GM23338 (cell line): ENCODE measurements around the gene SLC22A14. TPM values are rescaled to one million over a fixed set of nuclear protein-coding genes. Genes with fewer than 3 reads are reported as not detected.

Experiments used
- ATAC-seq: fragments of 200-7000 bp; cut with Tn5 transposase; 3 replicates; pipeline ENCODE4 v1.9.1; 2020
- DNase-seq: peaks from one replicate; pipeline ENCODE4 v3.0.0-alpha.2; 2015; ENCODE audit warnings: low spot score
- H2AFZ ChIP-seq: fragments of 200-600 bp; sonication (generic); 2 replicates; pipeline ENCODE4 v1.8.0; 2016; ENCODE audit warnings: antibody characterized with exemption, mild to moderate bottlenecking, moderate library complexity
- H3F3A ChIP-seq: fragments of 200-600 bp; sonication (generic); replicated peaks from 2 replicates; pipeline ENCODE4 v1.8.0; 2017; ENCODE audit warnings: antibody characterized with exemption, mixed run types, low read depth
- H3K27ac ChIP-seq: fragments of 200-600 bp; sonication (generic); 2 replicates; pipeline ENCODE4 v1.6.1; 2016; ENCODE audit warnings: low read depth
- H3K27me3 ChIP-seq: fragments of 200-600 bp; sonication (generic); 2 replicates; pipeline ENCODE4 v1.8.0; 2016; ENCODE audit warnings: mild to moderate bottlenecking, mixed run types, moderate library complexity; ENCODE audit not compliant: insufficient read depth
- H3K36me3 ChIP-seq: fragments of 200-600 bp; sonication (generic); 2 replicates; pipeline ENCODE4 v1.8.0; 2016; ENCODE audit warnings: mild to moderate bottlenecking; ENCODE audit not compliant: insufficient read depth
- H3K4me1 ChIP-seq: fragments of 200-600 bp; sonication (generic); 2 replicates; pipeline ENCODE4 v1.8.0; 2016; ENCODE audit warnings: mild to moderate bottlenecking, moderate library complexity; ENCODE audit not compliant: insufficient read depth
- H3K4me2 ChIP-seq: fragments of 200-600 bp; sonication (generic); 2 replicates; pipeline ENCODE4 v1.7.1; 2017; ENCODE audit warnings: mixed run types
- H3K4me3 ChIP-seq: fragments of 200-600 bp; sonication (generic); 2 replicates; pipeline ENCODE4 v1.6.1; 2016; ENCODE audit warnings: mixed run types
- H3K79me2 ChIP-seq: fragments of 200-600 bp; sonication (generic); replicated peaks from 2 replicates; pipeline ENCODE4 v1.8.0; 2017; ENCODE audit warnings: mild to moderate bottlenecking; ENCODE audit not compliant: insufficient read depth
- H3K9me2 ChIP-seq: fragments of 200-600 bp; sonication (generic); 2 replicates; pipeline ENCODE4 v1.8.0; 2017; ENCODE audit not compliant: insufficient read depth
- H4K20me1 ChIP-seq: fragments of 200-600 bp; sonication (generic); replicated peaks from 2 replicates; pipeline ENCODE4 v1.8.0; 2017; ENCODE audit warnings: mild to moderate bottlenecking; ENCODE audit not compliant: insufficient read depth
- H3K27ac Mint-ChIP-seq: 2 replicates; pipeline ENCODE4 v1.8.0; 2020; ENCODE audit warnings: inconsistent platforms, mild to moderate bottlenecking, moderate library complexity, mixed read lengths
- H3K27me3 Mint-ChIP-seq: 3 replicates; pipeline ENCODE4 v1.8.0; 2022; ENCODE audit warnings: low read depth, mild to moderate bottlenecking, moderate library complexity, mixed read lengths, inconsistent platforms; ENCODE audit not compliant: insufficient read depth, poor library complexity
- H3K36me3 Mint-ChIP-seq: 3 replicates; pipeline ENCODE4 v1.8.0; 2021; ENCODE audit warnings: low read depth, mild to moderate bottlenecking, inconsistent platforms, moderate library complexity, mixed read lengths
- H3K4me1 Mint-ChIP-seq: 3 replicates; pipeline ENCODE4 v1.8.0; 2020; ENCODE audit warnings: mild to moderate bottlenecking, inconsistent platforms, mixed read lengths
- H3K4me3 Mint-ChIP-seq: 3 replicates; pipeline ENCODE4 v1.8.0; 2021; ENCODE audit warnings: moderate library complexity, mild to moderate bottlenecking, inconsistent platforms, mixed read lengths
- H3K9me3 Mint-ChIP-seq: 3 replicates; pipeline ENCODE4 v1.8.0; 2020; ENCODE audit warnings: moderate library complexity, mild to moderate bottlenecking, inconsistent platforms, mixed read lengths
- CTCF ChIP-seq, 2 experiments: fragments of 200-600 bp in 1 of 2; sonication (generic) in 1 of 2; conservative IDR thresholded peaks; 2 replicates each; pipeline versions ENCODE4 v1.5.1 to v1.6.1; 2016 to 2017; ENCODE audit warnings: antibody characterized with exemption in 2 of 2, low read depth in 2 of 2, mild to moderate bottlenecking in 2 of 2, moderate library complexity in 1 of 2
- EZH2 ChIP-seq: fragments of 200-600 bp; sonication (generic); IDR thresholded peaks from one replicate; pipeline ENCODE4 v1.8.0; 2017; ENCODE audit warnings: antibody characterized with exemption, mild to moderate bottlenecking, low read depth; ENCODE audit not compliant: unreplicated experiment
- EZH2phosphoT487 ChIP-seq: fragments of 200-600 bp; sonication (generic); IDR thresholded peaks from one replicate; pipeline ENCODE4 v1.8.1; 2018; ENCODE audit warnings: antibody characterized with exemption; ENCODE audit not compliant: unreplicated experiment
- NANOG ChIP-seq: IDR thresholded peaks from 2 replicates; pipeline ENCODE4 v1.6.1; 2016; ENCODE audit warnings: antibody characterized with exemption, borderline replicate concordance
- POLR2AphosphoS5 ChIP-seq: IDR thresholded peaks from 2 replicates; pipeline ENCODE4 v1.6.1; 2016; ENCODE audit warnings: antibody characterized with exemption, low read depth
- STAT1 ChIP-seq: IDR thresholded peaks from one replicate; pipeline ENCODE4 v1.6.1; 2016; ENCODE audit warnings: antibody characterized with exemption; ENCODE audit not compliant: unreplicated experiment
- ZNF114 ChIP-seq: fragments of 250-450 bp; sonication (Bioruptor Pico); IDR thresholded peaks from 2 replicates; pipeline ENCODE4 v1.5.0; 2020; ENCODE audit warnings: mild to moderate bottlenecking, moderate library complexity
- ZNF331 ChIP-seq: fragments of 250-450 bp; sonication (Bioruptor Pico); IDR thresholded peaks from 2 replicates; pipeline ENCODE4 v1.5.0; 2020; ENCODE audit warnings: low read depth, mild to moderate bottlenecking, moderate library complexity
- ZNF462 ChIP-seq: fragments of 250-450 bp; sonication (Bioruptor Pico); IDR thresholded peaks from 2 replicates; pipeline ENCODE4 v1.5.0; 2020; ENCODE audit warnings: mild to moderate bottlenecking, moderate library complexity
- polyA plus RNA-seq: library from polyadenylated mRNA; unstranded; fragments of >200 nt; fragmentation: Nextera tagmentation; extraction: Ambion mirVana; gene quantifications from 2 replicates; pipeline ENCODE4 v1.2.1, GENCODE V29; 2016
- total RNA-seq: library from RNA; depleted of rRNA; stranded (reverse); fragments of >200 nt; shearing (Covaris generic); gene quantifications from 2 replicates; pipeline ENCODE4 v1.2.3, GENCODE V29; 2014
- TF ChIP-seq, protein P1 (sequence below): IDR thresholded peaks from one replicate; pipeline ENCODE4 v1.6.1; 2018; ENCODE audit warnings: antibody characterized with exemption; ENCODE audit not compliant: unreplicated experiment

Gene SLC22A14
- total and polyA plus RNA-seq, 2 experiments from 2014 or later, result not detected

DNA sequence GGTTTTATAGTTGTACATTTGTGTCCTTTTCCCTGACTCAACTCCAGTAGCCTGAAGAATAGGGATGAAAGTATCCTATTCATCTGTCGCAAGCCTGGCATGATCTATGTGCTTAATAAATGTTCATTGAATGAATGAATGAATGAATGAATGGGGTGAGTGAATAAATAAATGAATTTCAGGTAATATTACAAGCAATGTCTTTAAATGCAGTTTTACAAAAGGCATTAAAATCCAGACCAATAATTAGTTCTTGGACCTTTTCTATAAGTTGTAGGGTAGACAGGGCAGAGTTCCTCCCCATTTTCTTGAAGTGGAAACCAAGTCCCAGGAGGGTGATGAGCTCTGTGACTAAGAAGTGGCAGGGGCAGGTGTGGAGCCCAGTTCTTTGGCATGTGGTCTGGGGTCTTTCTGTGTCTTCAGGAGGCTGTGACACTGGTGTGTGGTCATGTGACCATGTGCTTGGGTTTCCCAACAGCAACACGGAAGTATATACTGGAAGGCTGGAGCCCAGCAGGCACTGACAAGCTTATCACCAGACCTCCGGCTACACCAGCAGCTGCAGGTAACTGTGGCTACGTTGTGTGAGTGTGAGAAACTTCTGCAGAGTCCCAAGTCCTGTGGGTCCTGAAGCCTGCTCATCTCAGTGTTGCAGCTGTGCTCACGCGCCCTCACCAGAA, 82.8 kb downstream of the SLC22A14 start:
- Mint-ChIP-seq H3K27ac (no peak overlapping the region), H3K27me3 (peaks cover 2% of the 10 kb centered on the region), H3K9me3 (peaks cover 13% of the 10 kb centered on the region), H3K4me3 (no peak overlapping the region), H3K36me3 (peaks cover 41% of the 10 kb centered on the region), H3K4me1 (no peaks in the 10 kb centered on the region)
- Histone ChIP-seq H3K4me3 (no peak overlapping the region), H3K4me2 (no peak overlapping the region), H3K79me2 (no peaks in the 10 kb centered on the region), H3K36me3 (peaks cover 2% of the 10 kb centered on the region; the same call in 1 of the 2 replicates), H2AFZ (no peak overlapping the region), H3K27me3 (no peaks in the 10 kb centered on the region), H3K27ac (no peak overlapping the region), H3K4me1 (no peaks in the 10 kb centered on the region), H4K20me1 (no peaks in the 10 kb centered on the region), H3F3A (no peaks in the 10 kb centered on the region), H3K9me2 (no peaks in the 10 kb centered on the region)
- ATAC-seq (no peak), DNase-seq (no peak)
- TF ChIP-seq ZNF331 (no peak), POLR2AphosphoS5 (no peak), CTCF (conservative IDR thresholded peaks at IDR 0.05; ENCODE audit: low read depth in 2 of 2) (no peak), EZH2phosphoT487 (no peak), ZNF462 (no peak), NANOG (no peak), ZNF114 (CRISPR knock-in tag) (no peak), STAT1 (no peak), EZH2 (no peak)
- TF ChIP-seq, protein P1, sequence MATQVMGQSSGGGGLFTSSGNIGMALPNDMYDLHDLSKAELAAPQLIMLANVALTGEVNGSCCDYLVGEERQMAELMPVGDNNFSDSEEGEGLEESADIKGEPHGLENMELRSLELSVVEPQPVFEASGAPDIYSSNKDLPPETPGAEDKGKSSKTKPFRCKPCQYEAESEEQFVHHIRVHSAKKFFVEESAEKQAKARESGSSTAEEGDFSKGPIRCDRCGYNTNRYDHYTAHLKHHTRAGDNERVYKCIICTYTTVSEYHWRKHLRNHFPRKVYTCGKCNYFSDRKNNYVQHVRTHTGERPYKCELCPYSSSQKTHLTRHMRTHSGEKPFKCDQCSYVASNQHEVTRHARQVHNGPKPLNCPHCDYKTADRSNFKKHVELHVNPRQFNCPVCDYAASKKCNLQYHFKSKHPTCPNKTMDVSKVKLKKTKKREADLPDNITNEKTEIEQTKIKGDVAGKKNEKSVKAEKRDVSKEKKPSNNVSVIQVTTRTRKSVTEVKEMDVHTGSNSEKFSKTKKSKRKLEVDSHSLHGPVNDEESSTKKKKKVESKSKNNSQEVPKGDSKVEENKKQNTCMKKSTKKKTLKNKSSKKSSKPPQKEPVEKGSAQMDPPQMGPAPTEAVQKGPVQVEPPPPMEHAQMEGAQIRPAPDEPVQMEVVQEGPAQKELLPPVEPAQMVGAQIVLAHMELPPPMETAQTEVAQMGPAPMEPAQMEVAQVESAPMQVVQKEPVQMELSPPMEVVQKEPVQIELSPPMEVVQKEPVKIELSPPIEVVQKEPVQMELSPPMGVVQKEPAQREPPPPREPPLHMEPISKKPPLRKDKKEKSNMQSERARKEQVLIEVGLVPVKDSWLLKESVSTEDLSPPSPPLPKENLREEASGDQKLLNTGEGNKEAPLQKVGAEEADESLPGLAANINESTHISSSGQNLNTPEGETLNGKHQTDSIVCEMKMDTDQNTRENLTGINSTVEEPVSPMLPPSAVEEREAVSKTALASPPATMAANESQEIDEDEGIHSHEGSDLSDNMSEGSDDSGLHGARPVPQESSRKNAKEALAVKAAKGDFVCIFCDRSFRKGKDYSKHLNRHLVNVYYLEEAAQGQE, result no peak
